Mammary epithelial cell (primary cell): Measurements from ENCODE around the gene TSHR.

Source experiments
- EZH2 ChIP-seq: IDR thresholded peaks from 2 replicates; pipeline ENCODE4 v1.6.1; 2012; ENCODE audit warnings: low read length, inconsistent platforms, borderline replicate concordance
- TF ChIP-seq, protein P1 (sequence below), 2 donors: IDR thresholded peaks in 1 of 2; conservative IDR thresholded peaks in 1 of 2; 2 replicates each; pipeline ENCODE4 v1.5.1; 2011 to 2012; ENCODE audit warnings: inconsistent platforms in 2 of 2, low read length in 2 of 2, mild to moderate bottlenecking in 2 of 2, control low read depth in 1 of 2, low read depth in 1 of 2; ENCODE audit not compliant: insufficient read depth in 1 of 2; ENCODE audit errors: extremely low read depth in 1 of 2

DNA sequence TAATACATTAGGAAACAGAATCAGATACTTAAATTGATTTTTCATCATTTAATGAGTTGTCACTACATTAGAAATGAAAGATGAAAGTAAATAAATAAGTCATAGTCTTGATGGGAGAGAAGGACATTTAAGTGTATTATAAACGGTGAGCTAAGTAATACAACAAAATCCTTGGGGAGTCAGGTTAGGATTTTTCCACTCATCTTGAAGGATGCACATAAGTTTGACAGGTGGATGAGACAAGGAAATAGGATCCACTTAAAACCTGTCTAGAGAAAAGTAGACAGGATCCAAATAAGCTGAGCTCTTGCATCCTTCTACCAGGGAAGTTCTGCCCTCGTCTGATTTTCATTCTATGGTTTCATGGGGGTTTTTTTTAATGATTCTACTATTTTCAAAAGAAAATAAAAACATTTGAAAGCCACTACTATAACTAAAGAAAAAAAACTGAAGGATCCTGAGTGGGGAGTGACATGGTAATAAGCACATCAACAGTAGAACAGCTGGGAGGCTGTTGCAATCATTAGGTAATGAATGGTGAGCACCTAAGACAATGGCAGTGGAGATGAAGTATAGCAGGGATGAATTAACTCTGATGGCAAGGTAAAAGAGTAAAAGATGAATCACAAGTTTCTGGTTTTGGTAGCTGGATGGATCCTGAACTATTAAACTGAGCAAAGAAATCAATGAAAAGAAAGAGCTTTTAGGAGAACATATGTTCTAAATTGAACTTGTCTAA is 30.9 kb upstream of the TSHR start:
- TF ChIP-seq, protein P1, sequence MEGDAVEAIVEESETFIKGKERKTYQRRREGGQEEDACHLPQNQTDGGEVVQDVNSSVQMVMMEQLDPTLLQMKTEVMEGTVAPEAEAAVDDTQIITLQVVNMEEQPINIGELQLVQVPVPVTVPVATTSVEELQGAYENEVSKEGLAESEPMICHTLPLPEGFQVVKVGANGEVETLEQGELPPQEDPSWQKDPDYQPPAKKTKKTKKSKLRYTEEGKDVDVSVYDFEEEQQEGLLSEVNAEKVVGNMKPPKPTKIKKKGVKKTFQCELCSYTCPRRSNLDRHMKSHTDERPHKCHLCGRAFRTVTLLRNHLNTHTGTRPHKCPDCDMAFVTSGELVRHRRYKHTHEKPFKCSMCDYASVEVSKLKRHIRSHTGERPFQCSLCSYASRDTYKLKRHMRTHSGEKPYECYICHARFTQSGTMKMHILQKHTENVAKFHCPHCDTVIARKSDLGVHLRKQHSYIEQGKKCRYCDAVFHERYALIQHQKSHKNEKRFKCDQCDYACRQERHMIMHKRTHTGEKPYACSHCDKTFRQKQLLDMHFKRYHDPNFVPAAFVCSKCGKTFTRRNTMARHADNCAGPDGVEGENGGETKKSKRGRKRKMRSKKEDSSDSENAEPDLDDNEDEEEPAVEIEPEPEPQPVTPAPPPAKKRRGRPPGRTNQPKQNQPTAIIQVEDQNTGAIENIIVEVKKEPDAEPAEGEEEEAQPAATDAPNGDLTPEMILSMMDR (conservative IDR thresholded peaks at IDR 0.05 in 1 of 2, IDR thresholded peaks at IDR 0.05 in 1 of 2; ENCODE audit: extremely low read depth in 1 of 2, insufficient read depth in 1 of 2, low read depth in 1 of 2, low read length in 2 of 2), result no peak
- no peak for TF ChIP-seq EZH2
